ENCODE data around the gene DNAJC5. TPM values are rescaled to one million over a fixed set of nuclear protein-coding genes. Genes with fewer than 3 reads are reported as not detected.
A peak's percentile ranks its signal among the peaks of the same experiment; 100 is the strongest.

Gene DNAJC5
- total and polyA plus RNA-seq, 2 donors (not counting 1 experiment from before 2014, with no cell fraction given) = 12.2 to 33.3 TPM

DNA sequence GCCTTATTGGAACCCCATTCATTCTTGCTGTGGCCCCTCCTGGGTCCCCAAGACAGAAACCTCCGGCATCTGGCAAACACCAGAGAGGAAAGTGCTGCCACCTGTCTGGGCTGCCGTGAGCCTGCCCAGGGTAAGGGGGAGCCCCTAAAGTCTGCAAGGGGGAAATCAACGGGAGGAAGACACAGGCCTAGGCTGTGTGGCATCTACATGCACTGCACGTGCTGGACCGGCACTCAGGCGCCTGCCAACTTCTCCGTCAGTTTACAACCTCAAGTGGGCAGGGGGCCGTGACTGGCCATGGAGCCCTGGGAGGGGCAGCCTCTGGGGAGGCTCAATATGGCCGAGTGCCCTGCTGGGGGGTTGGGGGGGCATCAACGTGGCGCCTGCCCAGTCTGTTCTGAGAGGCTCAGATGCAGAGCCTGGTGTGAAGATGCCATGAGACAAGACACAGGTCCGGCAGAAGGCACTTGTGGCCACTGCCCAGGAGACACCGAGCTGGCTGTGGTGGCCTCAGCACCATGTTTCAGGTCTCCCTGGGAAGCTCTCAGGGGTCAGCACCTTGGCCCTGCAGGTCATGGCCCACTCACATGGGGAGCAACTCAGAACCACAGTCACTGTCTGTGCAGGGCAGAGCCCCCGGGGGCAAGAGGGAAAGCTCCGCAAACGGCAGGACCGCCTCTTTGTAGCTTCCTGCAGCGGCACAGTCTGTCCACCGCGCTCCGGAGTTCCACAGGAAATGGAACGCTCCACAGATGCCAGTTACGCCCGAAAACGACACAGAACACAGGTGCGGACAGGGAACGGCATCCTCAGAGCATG is 52.9 kb downstream of the DNAJC5 start:
- TF ChIP-seq, protein P1, sequence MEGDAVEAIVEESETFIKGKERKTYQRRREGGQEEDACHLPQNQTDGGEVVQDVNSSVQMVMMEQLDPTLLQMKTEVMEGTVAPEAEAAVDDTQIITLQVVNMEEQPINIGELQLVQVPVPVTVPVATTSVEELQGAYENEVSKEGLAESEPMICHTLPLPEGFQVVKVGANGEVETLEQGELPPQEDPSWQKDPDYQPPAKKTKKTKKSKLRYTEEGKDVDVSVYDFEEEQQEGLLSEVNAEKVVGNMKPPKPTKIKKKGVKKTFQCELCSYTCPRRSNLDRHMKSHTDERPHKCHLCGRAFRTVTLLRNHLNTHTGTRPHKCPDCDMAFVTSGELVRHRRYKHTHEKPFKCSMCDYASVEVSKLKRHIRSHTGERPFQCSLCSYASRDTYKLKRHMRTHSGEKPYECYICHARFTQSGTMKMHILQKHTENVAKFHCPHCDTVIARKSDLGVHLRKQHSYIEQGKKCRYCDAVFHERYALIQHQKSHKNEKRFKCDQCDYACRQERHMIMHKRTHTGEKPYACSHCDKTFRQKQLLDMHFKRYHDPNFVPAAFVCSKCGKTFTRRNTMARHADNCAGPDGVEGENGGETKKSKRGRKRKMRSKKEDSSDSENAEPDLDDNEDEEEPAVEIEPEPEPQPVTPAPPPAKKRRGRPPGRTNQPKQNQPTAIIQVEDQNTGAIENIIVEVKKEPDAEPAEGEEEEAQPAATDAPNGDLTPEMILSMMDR (IDR thresholded peaks at IDR 0.05) = no peak
- no peak for TF ChIP-seq EZH2 (IDR thresholded peaks at IDR 0.05; ENCODE audit: borderline replicate concordance, insufficient read depth, low read depth, low read length, poor library complexity, severe bottlenecking)
- peak overlapping the region in 1 of 2 donors; percentile 92 for H3K27ac ChIP-seq (ENCODE audit: low read length in 2 of 2)
- Mint-ChIP-seq H3K27ac (peak overlapping the region; percentile 99), H3K4me1 (peaks cover 54% of the 10 kb centered on the region), H3K9me3 (ENCODE audit: insufficient read depth) (no peaks in the 10 kb centered on the region), H3K27me3 (no peaks in the 10 kb centered on the region), H3K4me3 (peak overlapping the region; percentile 90)
- no peaks in the 10 kb centered on the region for H3K27me3 ChIP-seq (replicated peaks in 1 of 4; ENCODE audit: control extremely low read depth in 1 of 4, control insufficient read depth in 3 of 4, insufficient read depth in 4 of 4, low read length in 3 of 4)
- peaks cover 99% of the 10 kb centered on the region for H4K20me1 ChIP-seq (ENCODE audit: control insufficient read depth, insufficient read depth, low read length, poor library complexity, severe bottlenecking)
- peak overlapping the region; percentile 95 for H3K4me2 ChIP-seq (replicated peaks; ENCODE audit: low read depth, low read length, poor library complexity, severe bottlenecking)
- H3K9me3 ChIP-seq (ENCODE audit: control extremely low read depth in 1 of 3, control insufficient read depth in 2 of 3, insufficient read depth in 1 of 3, low read length in 2 of 3) = no peaks in the 10 kb centered on the region
- intact Hi-C loops (cut with micrococcal nuclease) = no loop called here
- H3K9ac ChIP-seq (ENCODE audit: low read length) = peak overlapping the region; percentile 28
- H2AFZ ChIP-seq (ENCODE audit: insufficient read depth, low read depth, low read length, poor library complexity, severe bottlenecking) = no peak overlapping the region
- peak overlapping the region in 3 of 5 experiments; percentile 8 to 23 (median 21) for H3K4me3 ChIP-seq (ENCODE audit: control extremely low read depth in 1 of 5, extremely low read depth in 1 of 5, insufficient read depth in 1 of 5, low read depth in 2 of 5, low read length in 4 of 5)
- DNase-seq = peak; percentile 69
- CTCF ChIA-PET = no interaction called here
- peaks cover 0 to 34% of the 10 kb centered on the region in 2 experiments for H3K36me3 ChIP-seq (replicated peaks in 1 of 2; ENCODE audit: control extremely low read depth in 1 of 2, control insufficient read depth in 1 of 2, extremely low read depth in 1 of 2, insufficient read depth in 2 of 2, low read length in 1 of 2)
- POLR2A ChIA-PET = no interaction called here
- peaks cover 99% of the 10 kb centered on the region for H3K79me2 ChIP-seq (ENCODE audit: control insufficient read depth, insufficient read depth, low read length)
- 10% methylated on average over 27 of the region's 27 CpGs for WGBS (ENCODE audit: insufficient coverage)
- peak; percentile 9 for ATAC-seq (ENCODE audit: low read depth)
- H3K4me1 ChIP-seq (ENCODE audit: control insufficient read depth in 2 of 2, insufficient read depth in 2 of 2, low read length in 2 of 2) = peaks cover 53 to 60% of the 10 kb centered on the region in 2 donors

Measured in B cell (primary cell).